Stomach (tissue), 9 donors: ENCODE data around the gene KIAA1217. TPM values are rescaled to one million over a fixed set of nuclear protein-coding genes. Genes with fewer than 3 reads are reported as not detected.
A peak's percentile ranks its signal among the peaks of the same experiment; 100 is the strongest.

Experiments used
- DNase-seq, 2 donors: peaks; one replicate each; pipeline versions ENCODE4 v3.0.0 to v3.0.0-alpha.2; 2013 to 2019
- H3K27ac ChIP-seq, 5 donors: fragments of 200-600 bp in 4 of 5; sonication (generic) in 4 of 5; one replicate each; pipeline ENCODE4 v1.5.1; 2013 to 2019; ENCODE audit warnings: mild to moderate bottlenecking in 1 of 5, moderate library complexity in 1 of 5
- H3K27me3 ChIP-seq, 3 donors: fragments of 200-600 bp; sonication (generic); one replicate each; pipeline ENCODE4 v1.5.1; 2017 to 2019; ENCODE audit warnings: mixed run types in 1 of 3
- H3K36me3 ChIP-seq, 4 donors: fragments of 200-600 bp; sonication (generic); 1 replicate in 3 of 4; 2 replicates in 1 of 4; pipeline ENCODE4 v1.5.1; 2016 to 2019
- H3K4me1 ChIP-seq, 4 donors: fragments of 200-600 bp; sonication (generic); one replicate each; pipeline ENCODE4 v1.5.1; 2016 to 2019
- H3K4me3 ChIP-seq, 4 donors: fragments of 200-600 bp; sonication (generic) in 3 of 4; one replicate each; pipeline ENCODE4 v1.5.1; 2016 to 2019; ENCODE audit warnings: mild to moderate bottlenecking in 1 of 4
- H3K9me3 ChIP-seq, 4 donors: fragments of 200-600 bp; sonication (generic); one replicate each; pipeline ENCODE4 v1.5.1; 2016 to 2019
- CTCF ChIP-seq, 7 experiments: fragments of 450-650 bp in 4 of 7; fragments of 200-600 bp in 3 of 7; sonication (generic) in 3 of 7; IDR thresholded peaks; one replicate each; pipeline ENCODE4 v1.5.1; 2016 to 2019; ENCODE audit warnings: antibody characterized with exemption in 7 of 7, control low read depth in 2 of 7, mild to moderate bottlenecking in 1 of 7
- EP300 ChIP-seq: sonication (generic); formaldehyde crosslinking; IDR thresholded peaks from one replicate; pipeline ENCODE4 v1.6.1; 2017; ENCODE audit warnings: antibody characterized with exemption
- POLR2A ChIP-seq, 4 donors: fragments of 450-650 bp; IDR thresholded peaks; one replicate each; pipeline ENCODE4 v1.6.1; 2016; ENCODE audit warnings: antibody characterized with exemption in 4 of 4, control low read depth in 2 of 4, mild to moderate bottlenecking in 1 of 4, moderate library complexity in 1 of 4
- POLR2AphosphoS5 ChIP-seq, 3 donors: sonication (generic); formaldehyde crosslinking; IDR thresholded peaks; one replicate each; pipeline ENCODE4 v1.6.1; 2016; ENCODE audit warnings: antibody characterized with exemption in 3 of 3
- WGBS, 5 donors: extraction: QIAGEN DNeasy Blood & Tissue Kit in 3 of 5; methylation state at CpG; one replicate each; pipeline versions ENCODE4 v1.1.5 to v1.1.7; 2013 to 2018; 5-methylcytosine and 5-hydroxymethylcytosine counted together
- intact Hi-C: fragments of 100-400 bp; cut with DNase I; formaldehyde crosslinking; loops from one replicate; pipeline ENCODE4 v1.15.1; 2023; ENCODE audit warnings: low total_unique reads
- polyA plus RNA-seq, 3 donors: library from polyadenylated mRNA; stranded (reverse); fragments of 200-250 nt; gene quantifications; one replicate each; pipeline ENCODE4 v1.2.3, GENCODE V29; 2013
- total RNA-seq, 5 donors: library from RNA; depleted of rRNA; stranded (reverse); fragments of >200 nt; gene quantifications; one replicate each; pipeline versions ENCODE4 v1.1.0 to v1.2.3, GENCODE V29; 2014 to 2016
- donor health status: healthy with polysubstance abuse.
- donor health status: Bipolar disorder and iron deficiency.
- donor health status: healthy.

KIAA1217 gene
- total and polyA plus RNA-seq, 8 donors = 6.2 to 112 (median 24.6) TPM

GRCh38 chr10:24457661-24458318 is 248.9 kb downstream of the KIAA1217 start:
- no peaks in the 10 kb centered on the region for H3K9me3 ChIP-seq
- H3K4me3 ChIP-seq = no peak overlapping the region
- no peaks in the 10 kb centered on the region for H3K36me3 ChIP-seq
- no peaks in the 10 kb centered on the region for H3K27me3 ChIP-seq
- DNase-seq = peak; percentile 23 to 40
- TF ChIP-seq EP300 = no peak
- no peak for TF ChIP-seq CTCF (IDR thresholded peaks at IDR 0.05)
- intact Hi-C loops = no loop called here
- H3K4me1 ChIP-seq = peaks cover 9 to 43% (median 29%) of the 10 kb centered on the region in 4 donors
- WGBS, 5 donors = 31 to 50% (median 43%) methylated on average over 7 of the region's 7 CpGs
- peak overlapping the region; percentile 4 to 73 (median 39) for H3K27ac ChIP-seq

GRCh38 chr10:24459836-24460235 is 250.9 kb downstream of the KIAA1217 start:
- DNase-seq = no peak
- no peak overlapping the region for H3K27ac ChIP-seq
- no peak for TF ChIP-seq POLR2A (IDR thresholded peaks at IDR 0.05)
- no peak for TF ChIP-seq CTCF (IDR thresholded peaks at IDR 0.05)
- TF ChIP-seq EP300 = no peak
- no peak for TF ChIP-seq POLR2AphosphoS5 (IDR thresholded peaks at IDR 0.05)
- WGBS, 5 donors = 71 to 90% (median 82%) methylated on average over 3 of the region's 3 CpGs
- H3K36me3 ChIP-seq = no peaks in the 10 kb centered on the region
- H3K27me3 ChIP-seq = no peaks in the 10 kb centered on the region
- intact Hi-C loops = no loop called here
- no peak overlapping the region for H3K4me3 ChIP-seq
- peaks cover 28 to 53% (median 39%) of the 10 kb centered on the region in 4 donors for H3K4me1 ChIP-seq
- H3K9me3 ChIP-seq = no peaks in the 10 kb centered on the region

GRCh38 chr10:24462291-24462813 is 253.4 kb downstream of the KIAA1217 start:
- H3K4me1 ChIP-seq = peaks cover 18 to 52% (median 37%) of the 10 kb centered on the region in 4 donors
- DNase-seq = no peak
- H3K27ac ChIP-seq = peak overlapping the region in 2 of 5 donors; percentile 85 to 96
- H3K4me3 ChIP-seq = no peak overlapping the region
- H3K9me3 ChIP-seq = no peaks in the 10 kb centered on the region
- intact Hi-C loops = no loop called here
- H3K36me3 ChIP-seq = no peaks in the 10 kb centered on the region
- no peaks in the 10 kb centered on the region for H3K27me3 ChIP-seq
- WGBS, 5 donors = 71 to 85% (median 76%) methylated on average over 7 of the region's 7 CpGs
- TF ChIP-seq POLR2AphosphoS5 (IDR thresholded peaks at IDR 0.05) (no peak), EP300 (no peak), POLR2A (IDR thresholded peaks at IDR 0.05) (no peak), CTCF (IDR thresholded peaks at IDR 0.05) (no peak)

- intact Hi-C loops = no loop called here
- H3K4me1 ChIP-seq = peaks cover 17 to 48% (median 34%) of the 10 kb centered on the region in 4 donors
- H3K36me3 ChIP-seq = no peaks in the 10 kb centered on the region
- H3K27ac ChIP-seq = peak overlapping the region in 4 of 5 donors; percentile 84 to 96 (median 85)
- no peak for DNase-seq
- TF ChIP-seq CTCF (IDR thresholded peaks at IDR 0.05) (peak in 2 of 7 experiments; percentile 9 to 29), POLR2A (IDR thresholded peaks at IDR 0.05) (no peak)
- no peaks in the 10 kb centered on the region for H3K27me3 ChIP-seq
- no peaks in the 10 kb centered on the region for H3K9me3 ChIP-seq
- WGBS, 5 donors = 58 to 70% (median 65%) methylated on average over 6 of the region's 6 CpGs
- no peak overlapping the region for H3K4me3 ChIP-seq
Observed at GRCh38 chr10:24462889-24463552, 254.1 kb downstream of the KIAA1217 start.
